Activated naive CD4-positive, alpha-beta T cell treated with anti-CD3 and anti-CD28 coated beads, Interleukin-2, amount 50 U/mL, for 24 hours (primary cell): ENCODE measurements around the gene TEAD3.
"Not testable (repeated sequence)": the region's sequence is repeated elsewhere in the genome, so short reads cannot be mapped to it uniquely, and the experiment has no call there.

Experiments used
- H3K27ac Mint-ChIP-seq: one replicate; pipeline ENCODE4 v1.8.0; 2021; ENCODE audit warnings: mild to moderate bottlenecking, mixed read lengths
- H3K27me3 Mint-ChIP-seq: one replicate; pipeline ENCODE4 v1.8.0; 2021; ENCODE audit warnings: mixed read lengths
- H3K36me3 Mint-ChIP-seq: one replicate; pipeline ENCODE4 v1.8.0; 2021; ENCODE audit warnings: mixed read lengths
- H3K4me1 Mint-ChIP-seq: one replicate; pipeline ENCODE4 v1.8.0; 2021; ENCODE audit warnings: mixed read lengths
- H3K4me3 Mint-ChIP-seq: one replicate; pipeline ENCODE4 v1.8.0; 2021; ENCODE audit warnings: mild to moderate bottlenecking, mixed read lengths
- H3K9me3 Mint-ChIP-seq: one replicate; pipeline ENCODE4 v1.8.0; 2021; ENCODE audit warnings: mixed read lengths

The TEAD3 gene

GRCh38 chr6:35496841-35497570 lies at the start of gene TEAD3:
TSS of gene TEAD3 (minus strand) at chr6:35497079.
- Mint-ChIP-seq H3K36me3 (no peaks in the 10 kb centered on the region), H3K4me1 (peaks cover 14% of the 10 kb centered on the region), H3K27ac (no peak within 1 kb of the TSS), H3K4me3 (peak within 1 kb of the TSS; percentile 87), H3K9me3 (no peaks in the 10 kb centered on the region), H3K27me3 (peaks cover 4% of the 10 kb centered on the region)

GRCh38 chr6:35544769-35545361 lies 48.0 kb upstream of the TEAD3 start:
- H3K36me3 Mint-ChIP-seq = peaks cover 5% of the 10 kb centered on the region
- H3K27ac Mint-ChIP-seq = no peak overlapping the region
- peaks cover 13% of the 10 kb centered on the region for H3K4me1 Mint-ChIP-seq
- no peaks in the 10 kb centered on the region for H3K27me3 Mint-ChIP-seq
- H3K4me3 Mint-ChIP-seq = no peak overlapping the region
- H3K9me3 Mint-ChIP-seq = peaks cover 6% of the 10 kb centered on the region

- no peak overlapping the region for H3K4me3 Mint-ChIP-seq
- peaks cover 5% of the 10 kb centered on the region for H3K36me3 Mint-ChIP-seq
- H3K27ac Mint-ChIP-seq = no peak overlapping the region
- peaks cover 13% of the 10 kb centered on the region for H3K4me1 Mint-ChIP-seq
- H3K27me3 Mint-ChIP-seq = no peaks in the 10 kb centered on the region
- H3K9me3 Mint-ChIP-seq = peaks cover 6% of the 10 kb centered on the region
These were observed 46.7 kb upstream of the TEAD3 start for GRCh38 chr6:35543459-35544193.

GRCh38 chr6:35541836-35542235 lies 45.0 kb upstream of the TEAD3 start:
- H3K27me3 Mint-ChIP-seq = no peaks in the 10 kb centered on the region
- peaks cover 6% of the 10 kb centered on the region for H3K9me3 Mint-ChIP-seq
- peaks cover 13% of the 10 kb centered on the region for H3K4me1 Mint-ChIP-seq
- no peak overlapping the region for H3K4me3 Mint-ChIP-seq
- H3K36me3 Mint-ChIP-seq = peaks cover 5% of the 10 kb centered on the region
- H3K27ac Mint-ChIP-seq = no peak overlapping the region

GRCh38 chr6:35539223-35539622 lies 42.3 kb upstream of the TEAD3 start:
- peaks cover 5% of the 10 kb centered on the region for H3K36me3 Mint-ChIP-seq
- no peak overlapping the region for H3K4me3 Mint-ChIP-seq
- H3K27ac Mint-ChIP-seq = no peak overlapping the region
- H3K27me3 Mint-ChIP-seq = peaks cover 1% of the 10 kb centered on the region
- H3K9me3 Mint-ChIP-seq = peaks cover 6% of the 10 kb centered on the region
- H3K4me1 Mint-ChIP-seq = peaks cover 19% of the 10 kb centered on the region

- H3K27ac Mint-ChIP-seq, H3K36me3 Mint-ChIP-seq, H3K4me3 Mint-ChIP-seq, H3K9me3 Mint-ChIP-seq, H3K27me3 Mint-ChIP-seq: not testable (repeated sequence)
- H3K4me1 Mint-ChIP-seq = peaks cover 12% of the 10 kb centered on the region
These were observed 39.0 kb upstream of the TEAD3 start for GRCh38 chr6:35535847-35536246.

GRCh38 chr6:35534407-35535170 lies 37.7 kb upstream of the TEAD3 start:
- Mint-ChIP-seq H3K27me3 (peaks cover 1% of the 10 kb centered on the region), H3K4me3 (no peak overlapping the region), H3K4me1 (peaks cover 12% of the 10 kb centered on the region), H3K27ac (no peak overlapping the region), H3K9me3 (no peaks in the 10 kb centered on the region), H3K36me3 (no peaks in the 10 kb centered on the region)

- Mint-ChIP-seq H3K4me1 (peaks cover 12% of the 10 kb centered on the region), H3K4me3 (no peak overlapping the region), H3K27ac (no peak overlapping the region), H3K9me3 (no peaks in the 10 kb centered on the region), H3K27me3 (peaks cover 1% of the 10 kb centered on the region), H3K36me3 (no peaks in the 10 kb centered on the region)
These were observed 37.1 kb upstream of the TEAD3 start for GRCh38 chr6:35533981-35534380.

GRCh38 chr6:35532126-35532525 lies 35.2 kb upstream of the TEAD3 start:
- no peak overlapping the region for H3K4me3 Mint-ChIP-seq

GRCh38 chr6:35524380-35525020 lies 27.6 kb upstream of the TEAD3 start:
- H3K27ac Mint-ChIP-seq = peak overlapping the region; percentile 43
- no peaks in the 10 kb centered on the region for H3K27me3 Mint-ChIP-seq
- H3K36me3 Mint-ChIP-seq = no peaks in the 10 kb centered on the region
- H3K9me3 Mint-ChIP-seq = no peaks in the 10 kb centered on the region
- no peak overlapping the region for H3K4me3 Mint-ChIP-seq
- peaks cover 21% of the 10 kb centered on the region for H3K4me1 Mint-ChIP-seq

More at GRCh38 chr6:35532126-35532525, 35.2 kb upstream of the TEAD3 start:
- Mint-ChIP-seq H3K27ac (no peak overlapping the region), H3K36me3 (no peaks in the 10 kb centered on the region), H3K9me3 (no peaks in the 10 kb centered on the region), H3K27me3 (peaks cover 1% of the 10 kb centered on the region), H3K4me1 (peaks cover 12% of the 10 kb centered on the region)

- H3K27ac Mint-ChIP-seq = peak overlapping the region; percentile 8
These were observed 26.1 kb upstream of the TEAD3 start for GRCh38 chr6:35522660-35523658.

GRCh38 chr6:35522151-35522550 lies 25.3 kb upstream of the TEAD3 start:
- H3K36me3 Mint-ChIP-seq = no peaks in the 10 kb centered on the region
- H3K27me3 Mint-ChIP-seq = no peaks in the 10 kb centered on the region
- H3K4me3 Mint-ChIP-seq = peak overlapping the region; percentile 42
- no peaks in the 10 kb centered on the region for H3K9me3 Mint-ChIP-seq
- H3K27ac Mint-ChIP-seq = no peak overlapping the region
- H3K4me1 Mint-ChIP-seq = peaks cover 21% of the 10 kb centered on the region

More at GRCh38 chr6:35522660-35523658, 26.1 kb upstream of the TEAD3 start:
- Mint-ChIP-seq H3K4me1 (peaks cover 21% of the 10 kb centered on the region), H3K36me3 (no peaks in the 10 kb centered on the region), H3K4me3 (peak overlapping the region; percentile 83), H3K9me3 (no peaks in the 10 kb centered on the region), H3K27me3 (no peaks in the 10 kb centered on the region)

GRCh38 chr6:35521235-35521634 lies 24.4 kb upstream of the TEAD3 start:
- no peaks in the 10 kb centered on the region for H3K36me3 Mint-ChIP-seq
- H3K4me1 Mint-ChIP-seq = peaks cover 21% of the 10 kb centered on the region
- H3K27ac Mint-ChIP-seq = no peak overlapping the region
- H3K9me3 Mint-ChIP-seq = no peaks in the 10 kb centered on the region
- H3K4me3 Mint-ChIP-seq = no peak overlapping the region
- H3K27me3 Mint-ChIP-seq = no peaks in the 10 kb centered on the region

- Mint-ChIP-seq H3K9me3 (no peaks in the 10 kb centered on the region), H3K4me3 (no peak overlapping the region), H3K27me3 (no peaks in the 10 kb centered on the region), H3K4me1 (peaks cover 18% of the 10 kb centered on the region), H3K36me3 (no peaks in the 10 kb centered on the region), H3K27ac (no peak overlapping the region)
These were observed 22.6 kb upstream of the TEAD3 start for GRCh38 chr6:35519313-35520015.
